Kidney epithelial cell (primary cell): ENCODE measurements around the gene KLHL22. TPM values are rescaled to one million over a fixed set of nuclear protein-coding genes. Genes with fewer than 3 reads are reported as not detected.
A peak's percentile ranks its signal among the peaks of the same experiment; 100 is the strongest.

Experiments used
- DNase-seq: peaks from one replicate; pipeline ENCODE4 v3.0.0-alpha.2; 2010; ENCODE audit warnings: low read depth
- H3K27me3 ChIP-seq: 2 replicates; pipeline ENCODE4 v1.6.0; 2011; ENCODE audit warnings: low read length; ENCODE audit not compliant: control insufficient read depth, insufficient read depth
- H3K36me3 ChIP-seq: 2 replicates; pipeline ENCODE4 v1.5.1; 2011; ENCODE audit warnings: low read length; ENCODE audit not compliant: control insufficient read depth, insufficient read depth
- H3K4me3 ChIP-seq: 2 replicates; pipeline ENCODE4 v1.5.1; 2011; ENCODE audit warnings: low read depth, mild to moderate bottlenecking, control low read depth, low read length
- total RNA-seq: library from RNA; depleted of rRNA; stranded (reverse); fragments of >200 nt; gene quantifications from 2 replicates; pipeline ENCODE4 v1.2.3, GENCODE V29; 2015
- TF ChIP-seq, protein P1 (sequence below): IDR thresholded peaks from 2 replicates; pipeline ENCODE4 v1.5.1; 2011; ENCODE audit warnings: mild to moderate bottlenecking, moderate library complexity, low read length, control low read depth, inconsistent platforms; ENCODE audit not compliant: insufficient read depth, poor library complexity, severe bottlenecking

The KLHL22 gene
- total RNA-seq, 1 donor from 2014 or later: 18.6 TPM

DNA sequence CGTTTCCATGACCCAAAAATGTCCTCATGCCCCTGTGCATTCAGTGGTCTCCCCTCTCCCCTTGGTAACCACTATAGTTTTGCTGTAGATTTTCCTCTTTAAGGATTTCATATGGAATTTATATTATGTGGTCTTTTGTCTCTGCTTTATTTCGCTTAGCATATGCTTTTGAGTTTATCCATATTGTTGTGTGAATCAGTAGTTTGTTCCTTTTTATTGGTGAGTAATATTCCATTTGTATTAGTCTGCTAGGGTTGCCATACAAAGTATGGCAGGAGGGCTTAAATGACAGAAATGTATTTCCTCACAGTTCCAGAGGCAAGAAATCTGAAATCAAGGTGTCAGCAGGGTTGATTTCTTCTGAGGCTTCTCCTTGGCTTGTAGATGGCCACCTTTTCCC, 98.1 kb downstream of the KLHL22 start:
- no peak for DNase-seq
- TF ChIP-seq, protein P1, sequence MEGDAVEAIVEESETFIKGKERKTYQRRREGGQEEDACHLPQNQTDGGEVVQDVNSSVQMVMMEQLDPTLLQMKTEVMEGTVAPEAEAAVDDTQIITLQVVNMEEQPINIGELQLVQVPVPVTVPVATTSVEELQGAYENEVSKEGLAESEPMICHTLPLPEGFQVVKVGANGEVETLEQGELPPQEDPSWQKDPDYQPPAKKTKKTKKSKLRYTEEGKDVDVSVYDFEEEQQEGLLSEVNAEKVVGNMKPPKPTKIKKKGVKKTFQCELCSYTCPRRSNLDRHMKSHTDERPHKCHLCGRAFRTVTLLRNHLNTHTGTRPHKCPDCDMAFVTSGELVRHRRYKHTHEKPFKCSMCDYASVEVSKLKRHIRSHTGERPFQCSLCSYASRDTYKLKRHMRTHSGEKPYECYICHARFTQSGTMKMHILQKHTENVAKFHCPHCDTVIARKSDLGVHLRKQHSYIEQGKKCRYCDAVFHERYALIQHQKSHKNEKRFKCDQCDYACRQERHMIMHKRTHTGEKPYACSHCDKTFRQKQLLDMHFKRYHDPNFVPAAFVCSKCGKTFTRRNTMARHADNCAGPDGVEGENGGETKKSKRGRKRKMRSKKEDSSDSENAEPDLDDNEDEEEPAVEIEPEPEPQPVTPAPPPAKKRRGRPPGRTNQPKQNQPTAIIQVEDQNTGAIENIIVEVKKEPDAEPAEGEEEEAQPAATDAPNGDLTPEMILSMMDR: no peak
- Histone ChIP-seq H3K4me3 (no peak overlapping the region), H3K36me3 (no peaks in the 10 kb centered on the region), H3K27me3 (no peaks in the 10 kb centered on the region)

DNA sequence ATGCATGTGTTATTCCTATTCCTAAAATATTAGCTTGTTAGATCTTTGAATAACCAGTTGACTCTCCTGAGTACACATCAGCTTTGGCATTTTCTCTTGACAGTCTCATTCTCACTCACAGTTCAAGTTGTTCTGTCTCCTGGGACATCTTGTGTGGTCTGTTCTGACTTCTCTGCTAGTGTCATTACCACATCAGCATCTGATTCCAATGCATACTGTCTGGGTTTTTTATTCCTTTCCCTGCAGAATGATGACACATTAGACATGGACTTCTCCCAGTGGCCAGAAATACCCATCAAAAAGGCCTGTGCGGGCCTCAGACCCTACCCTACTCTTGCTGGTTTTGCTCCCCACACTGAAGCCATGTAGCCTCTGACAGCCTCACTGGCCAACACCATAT, 99.0 kb downstream of the KLHL22 start:
- Histone ChIP-seq H3K36me3 (no peaks in the 10 kb centered on the region), H3K27me3 (no peaks in the 10 kb centered on the region), H3K4me3 (no peak overlapping the region)
- DNase-seq: no peak
- TF ChIP-seq, protein P1: no peak

DNA sequence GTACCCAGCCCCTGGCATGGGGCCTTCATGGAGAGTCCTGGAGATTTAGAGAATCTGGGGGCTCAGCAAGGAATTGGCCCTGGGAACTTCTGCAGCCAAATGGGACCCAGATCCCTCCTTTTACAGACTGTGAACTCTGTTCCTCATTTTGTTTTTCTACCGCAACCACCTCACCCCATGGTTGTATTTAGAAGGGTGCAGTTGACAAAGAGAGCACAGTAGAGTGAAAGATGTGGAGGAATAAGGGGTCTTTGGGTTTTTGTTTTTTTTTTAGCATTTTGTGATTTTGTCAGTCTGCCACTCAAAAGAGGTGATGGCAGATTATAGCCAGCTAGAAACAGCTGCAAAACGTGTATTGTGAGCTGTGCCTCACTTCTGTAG, 99.7 kb downstream of the KLHL22 start:
- no peaks in the 10 kb centered on the region for H3K36me3 ChIP-seq
- DNase-seq: no peak
- H3K4me3 ChIP-seq: no peak overlapping the region
- TF ChIP-seq, protein P1: no peak
- H3K27me3 ChIP-seq: no peaks in the 10 kb centered on the region

DNA sequence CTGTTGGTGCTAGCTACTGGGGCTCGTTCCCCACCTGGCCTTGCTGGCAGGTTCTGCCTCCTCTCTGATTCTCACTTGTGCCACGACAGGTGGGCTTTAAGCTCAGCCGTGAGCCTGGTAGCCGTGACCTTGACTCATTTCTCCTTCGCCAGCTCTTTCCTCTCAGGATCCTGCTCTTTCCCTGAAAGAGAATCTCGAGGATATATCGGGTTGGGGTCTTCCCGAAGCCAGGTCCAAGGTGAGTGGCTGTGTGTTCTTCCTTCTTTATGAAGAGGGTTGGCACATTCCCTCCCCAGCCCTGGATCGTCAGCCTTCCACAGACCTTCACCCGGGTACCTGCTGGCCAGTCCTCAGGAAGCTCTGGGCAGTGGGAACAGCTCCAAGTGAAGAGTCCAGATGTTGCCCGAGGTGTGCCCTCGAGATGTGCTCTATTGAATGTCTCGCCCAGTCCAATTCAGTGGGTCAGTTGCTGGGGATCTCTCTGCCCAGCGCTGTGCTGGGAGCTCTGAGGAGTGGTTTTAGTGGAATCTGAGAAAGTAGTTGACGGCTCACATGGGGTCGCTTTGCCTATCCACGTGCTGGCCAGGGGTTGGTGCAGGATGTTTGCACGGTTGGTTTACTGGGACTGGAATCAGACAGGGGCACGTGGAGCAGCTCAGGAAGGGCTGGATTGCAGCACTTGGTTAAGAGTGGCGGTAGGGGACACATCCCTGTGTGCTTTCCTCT, 100.3 kb downstream of the KLHL22 start:
- H3K4me3 ChIP-seq: no peak overlapping the region
- DNase-seq: no peak
- H3K36me3 ChIP-seq: no peaks in the 10 kb centered on the region
- TF ChIP-seq, protein P1: no peak
- no peaks in the 10 kb centered on the region for H3K27me3 ChIP-seq

DNA sequence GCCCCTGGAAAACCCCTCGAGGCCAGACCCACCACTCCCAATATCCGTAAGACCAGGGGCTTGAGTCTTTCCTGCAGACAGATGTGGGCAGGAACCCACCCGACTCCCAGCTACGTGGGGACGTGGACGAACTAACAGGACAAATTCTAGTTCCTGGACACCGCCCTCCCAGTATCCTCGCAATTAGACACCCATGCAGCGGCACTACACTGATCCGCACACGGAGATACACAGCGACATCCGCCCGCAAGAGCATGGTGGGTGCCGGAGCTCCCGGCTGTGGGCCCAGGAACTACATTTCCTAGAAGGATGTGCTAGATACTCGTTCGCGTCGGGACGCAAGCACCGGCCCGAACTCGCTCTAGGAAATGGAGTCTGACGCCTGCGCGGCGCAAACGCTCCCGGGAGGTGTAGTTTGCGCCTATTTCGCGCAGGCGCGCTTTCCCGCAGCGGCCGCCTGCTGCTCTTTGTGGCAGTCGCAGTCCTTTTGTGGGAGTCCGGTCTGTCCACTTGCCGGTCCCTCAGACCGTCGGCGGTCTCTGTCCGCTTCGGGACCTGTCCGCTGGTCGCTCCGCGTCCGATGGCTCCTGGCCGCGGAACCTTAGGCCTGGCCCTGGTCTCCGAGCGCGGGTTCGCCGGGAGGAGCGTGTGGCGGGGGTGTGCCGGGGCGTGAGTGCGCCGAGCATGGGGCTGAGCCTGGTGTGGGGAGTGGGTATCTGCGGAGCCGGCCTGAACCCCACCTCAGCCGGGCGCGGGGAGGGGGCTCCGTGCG, 101.7 kb downstream of the KLHL22 start, which contains the start of gene ZNF74:
Gene ZNF74 (plus strand): TSS at position 447 of the 772 bp plus-strand sequence. CDS start 478 bp downstream, outside the sequence.
- H3K4me3 ChIP-seq: peak within 1 kb of the TSS; percentile 84
- no peaks in the 10 kb centered on the region for H3K36me3 ChIP-seq
- peak; percentile 71 for DNase-seq
- H3K27me3 ChIP-seq: no peaks in the 10 kb centered on the region
- TF ChIP-seq, protein P1: no peak
